Neural cell (in vitro differentiated cells): ENCODE results near the gene PLA2G2D. TPM values are rescaled to one million over a fixed set of nuclear protein-coding genes. Genes with fewer than 3 reads are reported as not detected.

ENCODE experiments used
- H2AFZ ChIP-seq: fragments of 200-600, 300-800 bp; sonication (generic), shearing (Covaris generic); 2 replicates; pipeline ENCODE4 v1.6.0; 2014; ENCODE audit warnings: low read depth, mild to moderate bottlenecking, antibody characterized with exemption, low read length, moderate library complexity
- H3F3A ChIP-seq: fragments of 200-600 bp; shearing (Covaris generic); 2 replicates; pipeline ENCODE4 v1.6.1; 2016; ENCODE audit warnings: mild to moderate bottlenecking, moderate library complexity, mixed read lengths, antibody characterized with exemption, low read length; ENCODE audit not compliant: insufficient read depth, poor library complexity, severe bottlenecking
- H3K27ac ChIP-seq: fragments of 200-600, 300-800 bp; sonication (generic), shearing (Covaris generic); 2 replicates; pipeline ENCODE4 v1.5.1; 2014; ENCODE audit warnings: mild to moderate bottlenecking, low read length, moderate library complexity
- H3K27me3 ChIP-seq: fragments of 300-800, 200-600 bp; sonication (generic), shearing (Covaris generic); 2 replicates; pipeline ENCODE4 v1.6.0; 2014; ENCODE audit warnings: mild to moderate bottlenecking, low read depth, low read length, moderate library complexity; ENCODE audit not compliant: insufficient read depth
- H3K36me3 ChIP-seq: fragments of 300-800, 200-600 bp; sonication (generic), shearing (Covaris generic); 2 replicates; pipeline ENCODE4 v1.5.1; 2014; ENCODE audit warnings: mild to moderate bottlenecking, antibody characterized with exemption, low read length, moderate library complexity; ENCODE audit not compliant: insufficient read depth
- H3K4me2 ChIP-seq: fragments of 300-800, 200-600 bp; sonication (generic), shearing (Covaris generic); 2 replicates; pipeline ENCODE4 v1.6.0; 2014; ENCODE audit warnings: mild to moderate bottlenecking, low read length
- H3K4me3 ChIP-seq: fragments of 300-800, 200-600 bp; sonication (generic), shearing (Covaris generic); 2 replicates; pipeline ENCODE4 v1.5.1; 2014; ENCODE audit warnings: mild to moderate bottlenecking, low read length, moderate library complexity
- H3K79me2 ChIP-seq: fragments of 200-600 bp; shearing (Covaris generic); replicated peaks from 2 replicates; pipeline ENCODE4 v1.6.0; 2014; ENCODE audit warnings: mild to moderate bottlenecking, low read length, moderate library complexity; ENCODE audit not compliant: insufficient read depth
- H3K9ac ChIP-seq: fragments of 300-800, 200-600 bp; sonication (generic), shearing (Covaris generic); 2 replicates; pipeline ENCODE4 v1.6.1; 2016; ENCODE audit warnings: mild to moderate bottlenecking, low read length, mixed read lengths
- H3K9me2 ChIP-seq: fragments of 200-600 bp; shearing (Covaris generic); 2 replicates; pipeline ENCODE4 v1.6.1; 2016; ENCODE audit warnings: mild to moderate bottlenecking, low read length, mixed read lengths; ENCODE audit not compliant: insufficient read depth
- H3K9me3 ChIP-seq: fragments of 200-600, 300-800 bp; sonication (generic), shearing (Covaris generic); 2 replicates; pipeline ENCODE4 v1.6.1; 2016; ENCODE audit warnings: mild to moderate bottlenecking, mixed run types, low read length, moderate library complexity, mixed read lengths
- H4K20me1 ChIP-seq: fragments of 200-600 bp; shearing (Covaris generic); 2 replicates; pipeline ENCODE4 v1.6.1; 2016; ENCODE audit warnings: mild to moderate bottlenecking, mixed run types; ENCODE audit not compliant: insufficient read depth
- CTCF ChIP-seq: fragments of 450-650 bp; IDR thresholded peaks from 2 replicates; pipeline ENCODE4 v1.5.1; 2014; ENCODE audit warnings: antibody characterized with exemption, mild to moderate bottlenecking, moderate library complexity; ENCODE audit not compliant: poor library complexity, severe bottlenecking
- EP300 ChIP-seq: fragments of 450-650 bp; conservative IDR thresholded peaks from 2 replicates; pipeline ENCODE4 v1.6.1; 2014; ENCODE audit warnings: antibody characterized with exemption, mild to moderate bottlenecking, moderate library complexity; ENCODE audit not compliant: poor library complexity, severe bottlenecking
- EZH2 ChIP-seq: fragments of 200-600, 300-800 bp; shearing (Covaris generic), sonication (generic); IDR thresholded peaks from 2 replicates; pipeline ENCODE4 v1.6.1; 2014; ENCODE audit warnings: antibody characterized with exemption, low read length, borderline replicate concordance, mild to moderate bottlenecking; ENCODE audit not compliant: insufficient read depth, poor library complexity, severe bottlenecking
- MXI1 ChIP-seq: fragments of 450-650 bp; conservative IDR thresholded peaks from 2 replicates; pipeline ENCODE4 v1.6.1; 2014; ENCODE audit warnings: antibody characterized with exemption, mild to moderate bottlenecking; ENCODE audit not compliant: poor library complexity, severe bottlenecking
- POLR2AphosphoS5 ChIP-seq: IDR thresholded peaks from 2 replicates; pipeline ENCODE4 v1.6.1; 2012
- RAD21 ChIP-seq: fragments of 450-650 bp; conservative IDR thresholded peaks from 2 replicates; pipeline ENCODE4 v1.6.1; 2014; ENCODE audit warnings: antibody characterized with exemption, mild to moderate bottlenecking, moderate library complexity
- REST ChIP-seq: IDR thresholded peaks from 2 replicates; pipeline ENCODE4 v1.6.1; 2012; ENCODE audit warnings: borderline replicate concordance
- SMC3 ChIP-seq: fragments of 450-650 bp; conservative IDR thresholded peaks from 2 replicates; pipeline ENCODE4 v1.6.1; 2014; ENCODE audit warnings: antibody characterized with exemption, mild to moderate bottlenecking, moderate library complexity; ENCODE audit not compliant: poor library complexity
- TAF1 ChIP-seq: IDR thresholded peaks from 2 replicates; pipeline ENCODE4 v1.6.1; 2012; ENCODE audit warnings: low read depth
- polyA plus RNA-seq: library from polyadenylated mRNA; depleted of rRNA; stranded (reverse); fragments of >200 nt; gene quantifications from 2 replicates; pipeline ENCODE4 v1.2.3, GENCODE V29; 2014

The PLA2G2D gene
- polyA plus RNA-seq, 1 donor from 2014 or later, result not detected

- Histone ChIP-seq H3F3A (no peaks in the 10 kb centered on the region), H3K9ac (no peak overlapping the region), H4K20me1 (no peaks in the 10 kb centered on the region), H2AFZ (no peak overlapping the region), H3K9me3 (no peaks in the 10 kb centered on the region), H3K4me3 (no peak overlapping the region), H3K9me2 (no peaks in the 10 kb centered on the region), H3K4me2 (no peak overlapping the region), H3K27me3 (no peaks in the 10 kb centered on the region), H3K36me3 (no peaks in the 10 kb centered on the region), H3K79me2 (no peaks in the 10 kb centered on the region), H3K27ac (no peak overlapping the region)
- TF ChIP-seq EZH2, result no peak
- TF ChIP-seq RAD21, result no peak
Observed at GRCh38 chr1:20075345-20075744, 44.0 kb downstream of the PLA2G2D start.

GRCh38 chr1:20074725-20075171 is 44.6 kb downstream of the PLA2G2D start:
- Histone ChIP-seq H3K9me3 (no peaks in the 10 kb centered on the region), H3K79me2 (no peaks in the 10 kb centered on the region), H3K27me3 (no peaks in the 10 kb centered on the region), H3K4me3 (no peak overlapping the region), H2AFZ (no peak overlapping the region), H3K36me3 (no peaks in the 10 kb centered on the region), H3K9ac (no peak overlapping the region), H3K4me2 (no peak overlapping the region), H4K20me1 (no peaks in the 10 kb centered on the region), H3F3A (no peaks in the 10 kb centered on the region), H3K27ac (no peak overlapping the region), H3K9me2 (no peaks in the 10 kb centered on the region)
- no peak for TF ChIP-seq EP300
- TF ChIP-seq POLR2AphosphoS5, result no peak
- TF ChIP-seq SMC3, result no peak
- TF ChIP-seq MXI1, result no peak
- TF ChIP-seq TAF1, result no peak
- TF ChIP-seq CTCF, result no peak

- Histone ChIP-seq H3K9me3 (no peaks in the 10 kb centered on the region), H3K4me3 (no peak overlapping the region), H3F3A (no peaks in the 10 kb centered on the region), H3K9ac (no peak overlapping the region), H3K4me2 (no peak overlapping the region), H3K36me3 (no peaks in the 10 kb centered on the region), H3K27ac (no peak overlapping the region), H3K9me2 (no peaks in the 10 kb centered on the region), H4K20me1 (no peaks in the 10 kb centered on the region), H3K79me2 (no peaks in the 10 kb centered on the region), H2AFZ (no peak overlapping the region), H3K27me3 (no peaks in the 10 kb centered on the region)
- TF ChIP-seq RAD21 (no peak), MXI1 (no peak), POLR2AphosphoS5 (no peak), CTCF (no peak), REST (no peak), EZH2 (no peak), SMC3 (no peak), TAF1 (no peak), EP300 (no peak)
Observed at GRCh38 chr1:20074055-20074724, 45.1 kb downstream of the PLA2G2D start.
